ENCODE measurements around the gene BAZ2A. TPM values are rescaled to one million over a fixed set of nuclear protein-coding genes. Genes with fewer than 3 reads are reported as not detected.

BAZ2A gene
- total RNA-seq, 1 donor from 2014 or later = 10.8 TPM

DNA sequence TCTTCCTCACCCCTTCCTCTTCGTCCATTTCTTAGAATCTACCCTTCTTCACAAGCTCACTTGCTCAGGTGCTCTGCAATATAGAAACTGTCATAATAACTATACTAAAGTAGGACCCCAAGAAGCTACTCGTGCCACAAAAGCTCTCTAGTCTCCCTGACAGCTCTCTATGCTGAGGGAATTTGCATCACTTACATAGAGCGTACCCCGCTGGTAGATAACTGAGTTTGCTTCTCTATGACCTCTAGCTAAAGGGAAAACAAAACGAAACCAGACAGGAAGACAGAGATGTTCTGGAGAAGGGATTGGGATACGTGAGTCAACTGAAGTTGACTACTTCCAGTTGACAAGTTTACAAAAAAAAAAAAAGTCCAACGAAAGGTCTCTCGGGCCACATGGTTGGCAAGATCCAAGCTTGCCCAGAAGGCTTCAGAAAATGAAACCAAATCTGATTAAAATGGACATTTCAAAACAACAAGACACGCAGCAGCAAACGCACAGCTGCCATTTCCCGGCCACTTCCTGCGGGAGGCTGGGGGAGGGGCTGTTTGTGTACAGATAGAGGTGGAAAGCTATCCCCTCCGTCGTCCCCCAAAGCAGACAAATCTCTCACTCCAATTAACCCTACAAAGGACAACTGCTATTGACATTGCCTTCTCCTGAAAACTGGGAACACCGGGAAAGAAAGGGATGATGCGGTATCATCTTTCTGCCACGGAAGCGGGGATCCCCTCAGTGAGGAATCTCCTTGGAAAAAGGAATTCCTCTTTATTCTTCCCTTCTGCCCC is 1.3 kb downstream of the BAZ2A start:
- Histone ChIP-seq H3K27me3 (ENCODE audit: control insufficient read depth, insufficient read depth, low read length) (no peaks in the 10 kb centered on the region), H3K36me3 (ENCODE audit: control insufficient read depth, insufficient read depth, low read length) (peaks cover 3% of the 10 kb centered on the region), H3K4me3 (ENCODE audit: low read depth, low read length) (peak overlapping the region; percentile 86)
- DNase-seq (ENCODE audit: low read depth) (peak; percentile 50), FAIRE-seq (no peak)
- TF ChIP-seq, protein P1, sequence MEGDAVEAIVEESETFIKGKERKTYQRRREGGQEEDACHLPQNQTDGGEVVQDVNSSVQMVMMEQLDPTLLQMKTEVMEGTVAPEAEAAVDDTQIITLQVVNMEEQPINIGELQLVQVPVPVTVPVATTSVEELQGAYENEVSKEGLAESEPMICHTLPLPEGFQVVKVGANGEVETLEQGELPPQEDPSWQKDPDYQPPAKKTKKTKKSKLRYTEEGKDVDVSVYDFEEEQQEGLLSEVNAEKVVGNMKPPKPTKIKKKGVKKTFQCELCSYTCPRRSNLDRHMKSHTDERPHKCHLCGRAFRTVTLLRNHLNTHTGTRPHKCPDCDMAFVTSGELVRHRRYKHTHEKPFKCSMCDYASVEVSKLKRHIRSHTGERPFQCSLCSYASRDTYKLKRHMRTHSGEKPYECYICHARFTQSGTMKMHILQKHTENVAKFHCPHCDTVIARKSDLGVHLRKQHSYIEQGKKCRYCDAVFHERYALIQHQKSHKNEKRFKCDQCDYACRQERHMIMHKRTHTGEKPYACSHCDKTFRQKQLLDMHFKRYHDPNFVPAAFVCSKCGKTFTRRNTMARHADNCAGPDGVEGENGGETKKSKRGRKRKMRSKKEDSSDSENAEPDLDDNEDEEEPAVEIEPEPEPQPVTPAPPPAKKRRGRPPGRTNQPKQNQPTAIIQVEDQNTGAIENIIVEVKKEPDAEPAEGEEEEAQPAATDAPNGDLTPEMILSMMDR (IDR thresholded peaks at IDR 0.05; ENCODE audit: insufficient read depth, low read length, severe bottlenecking) = no peak

DNA sequence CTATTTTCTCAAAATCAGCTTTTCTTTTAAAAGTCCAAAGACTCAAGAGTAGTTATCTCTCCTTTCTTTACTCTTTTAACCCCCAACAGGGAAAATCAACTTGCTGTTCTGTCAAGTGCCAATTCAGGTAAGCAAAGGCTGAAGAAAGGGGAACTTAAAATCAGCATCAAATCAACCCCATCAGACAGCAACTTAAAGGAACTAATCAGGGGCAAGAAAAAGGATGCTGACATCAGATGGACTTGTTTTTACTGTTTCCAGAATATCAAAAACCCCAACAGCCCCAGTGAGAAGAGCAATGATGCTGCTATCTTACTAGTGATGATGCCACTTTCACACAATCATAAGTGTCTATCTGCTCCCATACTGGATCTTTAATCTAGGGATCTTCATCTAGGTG is 3.4 kb downstream of the BAZ2A start:
- Histone ChIP-seq H3K4me3 (ENCODE audit: low read depth, low read length) (no peak overlapping the region), H3K36me3 (ENCODE audit: control insufficient read depth, insufficient read depth, low read length) (peaks cover 3% of the 10 kb centered on the region), H3K27me3 (ENCODE audit: control insufficient read depth, insufficient read depth, low read length) (no peaks in the 10 kb centered on the region)
- DNase-seq (ENCODE audit: low read depth) (no peak), FAIRE-seq (no peak)
- TF ChIP-seq, protein P1 (IDR thresholded peaks at IDR 0.05; ENCODE audit: insufficient read depth, low read length, severe bottlenecking) = no peak

DNA sequence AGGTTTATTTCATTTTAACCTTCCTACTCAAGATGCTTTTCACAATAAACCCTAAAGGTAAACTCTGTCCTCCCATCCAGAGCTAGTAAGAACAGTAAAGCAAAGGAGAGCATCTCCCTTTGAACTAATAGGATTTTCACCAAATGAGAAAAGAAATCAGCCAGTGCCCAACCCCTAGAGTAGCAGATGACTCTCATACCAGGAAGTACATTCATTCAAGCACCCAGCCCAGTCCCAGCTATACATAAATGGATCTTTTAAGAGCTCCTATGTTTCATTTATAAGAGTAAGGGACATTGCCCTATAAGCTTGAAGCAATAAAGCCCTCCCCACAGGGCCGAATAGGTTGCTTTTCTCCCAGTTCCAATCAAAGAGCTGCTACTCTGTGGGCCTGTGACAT is 7.6 kb downstream of the BAZ2A start:
- no peak for FAIRE-seq
- Histone ChIP-seq H3K36me3 (ENCODE audit: control insufficient read depth, insufficient read depth, low read length) (peaks cover 13% of the 10 kb centered on the region), H3K27me3 (ENCODE audit: control insufficient read depth, insufficient read depth, low read length) (no peaks in the 10 kb centered on the region), H3K4me3 (ENCODE audit: low read depth, low read length) (no peak overlapping the region)
- TF ChIP-seq, protein P1 (IDR thresholded peaks at IDR 0.05; ENCODE audit: insufficient read depth, low read length, severe bottlenecking) = no peak
- DNase-seq (ENCODE audit: low read depth) = no peak

DNA sequence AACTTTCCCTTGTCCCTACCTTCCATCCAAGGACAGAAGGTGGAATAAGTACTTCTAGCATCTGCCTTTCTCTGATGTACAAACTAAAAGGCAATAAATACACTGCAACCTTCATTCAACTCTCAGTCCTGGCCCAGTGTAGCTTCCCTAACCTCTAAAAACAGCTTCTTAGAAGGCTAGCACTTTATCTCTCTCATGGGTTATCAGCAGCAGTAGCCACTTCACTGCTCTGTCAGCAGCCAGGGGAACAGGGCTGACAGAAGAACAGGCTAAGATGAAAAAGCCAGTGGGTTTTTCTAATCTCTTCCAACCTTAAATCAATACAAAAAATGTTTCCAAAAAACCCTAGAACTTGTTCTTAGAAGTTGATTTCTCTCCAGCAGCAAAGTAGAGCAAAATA is 13.2 kb downstream of the BAZ2A start:
- no peak for FAIRE-seq

DNA sequence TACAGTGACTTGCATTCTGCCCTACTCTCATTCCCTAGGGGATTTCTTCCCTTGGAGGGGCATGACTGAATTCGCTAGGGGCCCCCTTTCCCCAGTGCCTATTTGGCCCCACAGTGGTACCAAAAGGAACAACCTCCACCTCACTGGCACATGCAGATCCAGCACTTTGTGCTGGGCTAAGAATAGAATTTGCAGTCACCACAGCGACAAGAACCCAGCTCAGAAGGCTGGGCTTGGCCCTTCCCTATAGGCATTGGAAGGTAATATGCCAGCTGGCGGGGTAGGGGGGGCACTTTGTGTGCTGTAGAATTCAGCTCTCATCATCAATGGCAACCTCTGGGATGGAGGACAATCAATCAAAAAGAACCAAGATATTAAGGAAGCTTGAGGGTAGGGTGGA is 13.9 kb downstream of the BAZ2A start:
- DNase-seq (ENCODE audit: low read depth) (no peak), FAIRE-seq (no peak)
- Histone ChIP-seq H3K27me3 (ENCODE audit: control insufficient read depth, insufficient read depth, low read length) (no peaks in the 10 kb centered on the region), H3K36me3 (ENCODE audit: control insufficient read depth, insufficient read depth, low read length) (peaks cover 46% of the 10 kb centered on the region), H3K4me3 (ENCODE audit: low read depth, low read length) (no peak overlapping the region)
- TF ChIP-seq, protein P1 (IDR thresholded peaks at IDR 0.05; ENCODE audit: insufficient read depth, low read length, severe bottlenecking) = no peak

More for the DNA sequence above, 13.2 kb downstream of the BAZ2A start:
- Histone ChIP-seq H3K36me3 (ENCODE audit: control insufficient read depth, insufficient read depth, low read length) (peaks cover 42% of the 10 kb centered on the region), H3K4me3 (ENCODE audit: low read depth, low read length) (no peak overlapping the region), H3K27me3 (ENCODE audit: control insufficient read depth, insufficient read depth, low read length) (no peaks in the 10 kb centered on the region)
- DNase-seq (ENCODE audit: low read depth) = no peak
- TF ChIP-seq, protein P1 (IDR thresholded peaks at IDR 0.05; ENCODE audit: insufficient read depth, low read length, severe bottlenecking) = no peak

DNA sequence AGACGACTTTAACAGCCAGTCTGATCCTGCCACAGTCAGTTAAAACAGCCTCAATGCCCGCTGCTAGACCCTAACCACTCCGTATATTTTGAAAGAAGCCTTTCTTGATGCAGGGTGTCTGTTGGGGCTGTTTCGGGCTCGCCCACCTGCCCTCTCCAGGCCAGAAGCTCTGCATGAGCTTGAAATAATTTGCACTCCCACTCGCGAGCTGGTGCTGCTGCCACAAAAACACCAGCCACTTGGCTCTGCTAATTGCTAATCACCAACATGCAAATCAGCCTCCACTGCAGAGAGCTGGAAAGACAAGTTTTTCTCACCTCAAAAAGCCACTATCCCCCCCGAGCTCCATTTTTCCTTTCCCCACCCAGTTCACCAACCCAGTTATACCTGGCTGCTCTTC is 15.5 kb downstream of the BAZ2A start:
- no peak for FAIRE-seq
- TF ChIP-seq, protein P1 (IDR thresholded peaks at IDR 0.05; ENCODE audit: insufficient read depth, low read length, severe bottlenecking) = no peak
- peaks cover 49% of the 10 kb centered on the region for H3K36me3 ChIP-seq (ENCODE audit: control insufficient read depth, insufficient read depth, low read length)
- H3K4me3 ChIP-seq (ENCODE audit: low read depth, low read length) = no peak overlapping the region
- H3K27me3 ChIP-seq (ENCODE audit: control insufficient read depth, insufficient read depth, low read length) = no peaks in the 10 kb centered on the region
- no peak for DNase-seq (ENCODE audit: low read depth)

All from bronchial epithelial cell (primary cell).